ENCODE data around the gene NATD1. TPM values are rescaled to one million over a fixed set of nuclear protein-coding genes. Genes with fewer than 3 reads are reported as not detected.

Gene NATD1
- total and polyA plus RNA-seq, 2 of the 8 experiments (the other 6 are each of a cell fraction or from before 2014, with no cell fraction given), result 5.4 to 8.4 TPM

DNA sequence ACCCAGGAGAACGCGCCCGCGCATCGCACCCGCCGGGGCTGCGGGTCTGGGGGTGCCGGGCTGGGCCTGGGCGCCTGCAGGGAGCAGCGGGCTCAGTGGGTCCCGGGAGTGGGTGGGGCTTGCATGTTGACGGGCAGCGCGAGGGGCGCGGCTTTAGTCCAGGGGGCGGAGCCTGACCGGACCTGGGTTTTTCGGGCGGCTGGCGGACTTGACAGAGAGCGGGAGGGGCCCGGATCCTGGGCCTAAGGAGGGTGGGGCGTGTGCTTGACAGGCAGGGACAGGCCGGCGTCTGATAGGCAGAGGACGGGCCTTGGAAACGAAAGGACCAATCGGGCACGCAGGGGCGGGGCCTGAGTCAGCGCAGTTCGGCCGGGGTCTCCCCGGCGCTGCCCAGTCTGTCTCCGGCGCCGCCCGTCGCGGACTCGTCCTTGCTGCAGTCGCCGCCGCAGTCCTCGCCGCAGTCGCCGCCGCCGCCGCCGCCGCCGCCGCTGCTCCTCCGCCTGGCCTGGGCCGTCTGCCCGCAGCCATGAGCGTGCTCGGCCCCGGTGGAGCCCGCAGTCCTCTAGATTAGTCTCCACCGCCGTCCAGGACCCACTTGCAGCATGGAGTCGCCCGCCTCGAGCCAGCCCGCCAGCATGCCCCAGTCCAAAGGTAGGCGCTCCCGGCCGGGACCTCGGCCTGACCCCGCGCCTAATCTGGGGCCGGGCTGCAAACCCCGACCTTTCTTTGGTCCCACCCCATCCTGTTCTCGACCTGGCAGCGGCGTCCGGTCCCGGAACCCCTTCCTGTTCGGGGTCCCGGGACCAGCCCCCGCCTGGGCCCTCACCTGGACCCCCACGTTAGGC is 31.3 kb upstream of the NATD1 start, which contains the start of gene MAP2K3 (continued):
- TF ChIP-seq NANOG (IDR thresholded peaks at IDR 0.05; ENCODE audit: insufficient read depth, low read depth, low read length, poor library complexity, severe bottlenecking) (no peak), EZH2 (IDR thresholded peaks at IDR 0.05; ENCODE audit: low read depth, low read length, severe bottlenecking) (no peak), CEBPB (IDR thresholded peaks at IDR 0.05; ENCODE audit: low read depth, low read length) (no peak), SP2 (IDR thresholded peaks at IDR 0.05; ENCODE audit: low read length) (peak; percentile 33; the same call in 1 of the 2 replicates), SUZ12 (IDR thresholded peaks at IDR 0.05; ENCODE audit: low read length) (no peak), CHD1 (IDR thresholded peaks at IDR 0.05; ENCODE audit: low read depth, low read length) (no peak), SIN3A (conservative IDR thresholded peaks at IDR 0.05 in 1 of 2, IDR thresholded peaks at IDR 0.05 in 1 of 2; ENCODE audit: low read depth in 1 of 2, low read length in 2 of 2) (no peak), SP4 (IDR thresholded peaks at IDR 0.05; ENCODE audit: low read length) (peak; percentile 88), ASH2L (IDR thresholded peaks at IDR 0.05; ENCODE audit: low read length) (peak; percentile 41)
- TF ChIP-seq, protein P1, sequence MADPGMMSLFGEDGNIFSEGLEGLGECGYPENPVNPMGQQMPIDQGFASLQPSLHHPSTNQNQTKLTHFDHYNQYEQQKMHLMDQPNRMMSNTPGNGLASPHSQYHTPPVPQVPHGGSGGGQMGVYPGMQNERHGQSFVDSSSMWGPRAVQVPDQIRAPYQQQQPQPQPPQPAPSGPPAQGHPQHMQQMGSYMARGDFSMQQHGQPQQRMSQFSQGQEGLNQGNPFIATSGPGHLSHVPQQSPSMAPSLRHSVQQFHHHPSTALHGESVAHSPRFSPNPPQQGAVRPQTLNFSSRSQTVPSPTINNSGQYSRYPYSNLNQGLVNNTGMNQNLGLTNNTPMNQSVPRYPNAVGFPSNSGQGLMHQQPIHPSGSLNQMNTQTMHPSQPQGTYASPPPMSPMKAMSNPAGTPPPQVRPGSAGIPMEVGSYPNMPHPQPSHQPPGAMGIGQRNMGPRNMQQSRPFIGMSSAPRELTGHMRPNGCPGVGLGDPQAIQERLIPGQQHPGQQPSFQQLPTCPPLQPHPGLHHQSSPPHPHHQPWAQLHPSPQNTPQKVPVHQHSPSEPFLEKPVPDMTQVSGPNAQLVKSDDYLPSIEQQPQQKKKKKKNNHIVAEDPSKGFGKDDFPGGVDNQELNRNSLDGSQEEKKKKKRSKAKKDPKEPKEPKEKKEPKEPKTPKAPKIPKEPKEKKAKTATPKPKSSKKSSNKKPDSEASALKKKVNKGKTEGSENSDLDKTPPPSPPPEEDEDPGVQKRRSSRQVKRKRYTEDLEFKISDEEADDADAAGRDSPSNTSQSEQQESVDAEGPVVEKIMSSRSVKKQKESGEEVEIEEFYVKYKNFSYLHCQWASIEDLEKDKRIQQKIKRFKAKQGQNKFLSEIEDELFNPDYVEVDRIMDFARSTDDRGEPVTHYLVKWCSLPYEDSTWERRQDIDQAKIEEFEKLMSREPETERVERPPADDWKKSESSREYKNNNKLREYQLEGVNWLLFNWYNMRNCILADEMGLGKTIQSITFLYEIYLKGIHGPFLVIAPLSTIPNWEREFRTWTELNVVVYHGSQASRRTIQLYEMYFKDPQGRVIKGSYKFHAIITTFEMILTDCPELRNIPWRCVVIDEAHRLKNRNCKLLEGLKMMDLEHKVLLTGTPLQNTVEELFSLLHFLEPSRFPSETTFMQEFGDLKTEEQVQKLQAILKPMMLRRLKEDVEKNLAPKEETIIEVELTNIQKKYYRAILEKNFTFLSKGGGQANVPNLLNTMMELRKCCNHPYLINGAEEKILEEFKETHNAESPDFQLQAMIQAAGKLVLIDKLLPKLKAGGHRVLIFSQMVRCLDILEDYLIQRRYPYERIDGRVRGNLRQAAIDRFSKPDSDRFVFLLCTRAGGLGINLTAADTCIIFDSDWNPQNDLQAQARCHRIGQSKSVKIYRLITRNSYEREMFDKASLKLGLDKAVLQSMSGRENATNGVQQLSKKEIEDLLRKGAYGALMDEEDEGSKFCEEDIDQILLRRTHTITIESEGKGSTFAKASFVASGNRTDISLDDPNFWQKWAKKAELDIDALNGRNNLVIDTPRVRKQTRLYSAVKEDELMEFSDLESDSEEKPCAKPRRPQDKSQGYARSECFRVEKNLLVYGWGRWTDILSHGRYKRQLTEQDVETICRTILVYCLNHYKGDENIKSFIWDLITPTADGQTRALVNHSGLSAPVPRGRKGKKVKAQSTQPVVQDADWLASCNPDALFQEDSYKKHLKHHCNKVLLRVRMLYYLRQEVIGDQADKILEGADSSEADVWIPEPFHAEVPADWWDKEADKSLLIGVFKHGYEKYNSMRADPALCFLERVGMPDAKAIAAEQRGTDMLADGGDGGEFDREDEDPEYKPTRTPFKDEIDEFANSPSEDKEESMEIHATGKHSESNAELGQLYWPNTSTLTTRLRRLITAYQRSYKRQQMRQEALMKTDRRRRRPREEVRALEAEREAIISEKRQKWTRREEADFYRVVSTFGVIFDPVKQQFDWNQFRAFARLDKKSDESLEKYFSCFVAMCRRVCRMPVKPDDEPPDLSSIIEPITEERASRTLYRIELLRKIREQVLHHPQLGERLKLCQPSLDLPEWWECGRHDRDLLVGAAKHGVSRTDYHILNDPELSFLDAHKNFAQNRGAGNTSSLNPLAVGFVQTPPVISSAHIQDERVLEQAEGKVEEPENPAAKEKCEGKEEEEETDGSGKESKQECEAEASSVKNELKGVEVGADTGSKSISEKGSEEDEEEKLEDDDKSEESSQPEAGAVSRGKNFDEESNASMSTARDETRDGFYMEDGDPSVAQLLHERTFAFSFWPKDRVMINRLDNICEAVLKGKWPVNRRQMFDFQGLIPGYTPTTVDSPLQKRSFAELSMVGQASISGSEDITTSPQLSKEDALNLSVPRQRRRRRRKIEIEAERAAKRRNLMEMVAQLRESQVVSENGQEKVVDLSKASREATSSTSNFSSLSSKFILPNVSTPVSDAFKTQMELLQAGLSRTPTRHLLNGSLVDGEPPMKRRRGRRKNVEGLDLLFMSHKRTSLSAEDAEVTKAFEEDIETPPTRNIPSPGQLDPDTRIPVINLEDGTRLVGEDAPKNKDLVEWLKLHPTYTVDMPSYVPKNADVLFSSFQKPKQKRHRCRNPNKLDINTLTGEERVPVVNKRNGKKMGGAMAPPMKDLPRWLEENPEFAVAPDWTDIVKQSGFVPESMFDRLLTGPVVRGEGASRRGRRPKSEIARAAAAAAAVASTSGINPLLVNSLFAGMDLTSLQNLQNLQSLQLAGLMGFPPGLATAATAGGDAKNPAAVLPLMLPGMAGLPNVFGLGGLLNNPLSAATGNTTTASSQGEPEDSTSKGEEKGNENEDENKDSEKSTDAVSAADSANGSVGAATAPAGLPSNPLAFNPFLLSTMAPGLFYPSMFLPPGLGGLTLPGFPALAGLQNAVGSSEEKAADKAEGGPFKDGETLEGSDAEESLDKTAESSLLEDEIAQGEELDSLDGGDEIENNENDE (IDR thresholded peaks at IDR 0.05; ENCODE audit: insufficient replicate concordance, low read length), result no peak
